ENCODE measurements around the gene CYCS. TPM values are rescaled to one million over a fixed set of nuclear protein-coding genes. Genes with fewer than 3 reads are reported as not detected.

The CYCS gene
- total and polyA plus RNA-seq, 10 of the 15 experiments (the other 5 are each of a cell fraction or from before 2014, with no cell fraction given), result 113 to 952 (median 356) TPM

- TF ChIP-seq CTCF (IDR thresholded peaks at IDR 0.05 in 2 of 3, conservative IDR thresholded peaks at IDR 0.05 in 1 of 3; ENCODE audit: control insufficient read depth in 2 of 3, extremely low read depth in 1 of 3, insufficient read depth in 1 of 3, low read depth in 3 of 3, low read length in 3 of 3) (peak; percentile 90 to 95 (median 91)), SMAD1 (IDR thresholded peaks at IDR 0.05; ENCODE audit: low read depth, partially characterized antibody) (no peak), POLR2AphosphoS5 (IDR thresholded peaks at IDR 0.05; ENCODE audit: low read length) (no peak), ZSCAN29 (IDR thresholded peaks at IDR 0.05) (no peak), CREB1 (IDR thresholded peaks at IDR 0.05; ENCODE audit: low read depth) (no peak), POU2F2 (IDR thresholded peaks at IDR 0.05; ENCODE audit: borderline replicate concordance, low read depth, low read length) (0 out of 3 replicates have a peak, but pooled peaks have one; percentile 24), SKIL (IDR thresholded peaks at IDR 0.05; ENCODE audit: low read depth, poor library complexity, severe bottlenecking) (no peak), RAD21 (IDR thresholded peaks at IDR 0.05; ENCODE audit: insufficient read depth, low read depth, low read length) (peak; percentile 90), SRF (IDR thresholded peaks at IDR 0.05; ENCODE audit: low read depth in 2 of 2, low read length in 2 of 2) (no peak), PML (IDR thresholded peaks at IDR 0.05; ENCODE audit: low read length) (no peak), SUPT20H (IDR thresholded peaks at IDR 0.05; ENCODE audit: borderline replicate concordance, control insufficient read depth, low read depth, low read length) (no peak)
Measured at GRCh38 chr7:25098096-25099046, 26.7 kb downstream of the CYCS start (continued).
